ENCODE results near the gene RAPSN. TPM values are rescaled to one million over a fixed set of nuclear protein-coding genes. Genes with fewer than 3 reads are reported as not detected.
A peak's percentile ranks its signal among the peaks of the same experiment; 100 is the strongest.
"Not testable (repeated sequence)": the region's sequence is repeated elsewhere in the genome, so short reads cannot be mapped to it uniquely, and the experiment has no call there.

Gene RAPSN
- total RNA-seq, 1 donor from 2014 or later, result not detected

DNA sequence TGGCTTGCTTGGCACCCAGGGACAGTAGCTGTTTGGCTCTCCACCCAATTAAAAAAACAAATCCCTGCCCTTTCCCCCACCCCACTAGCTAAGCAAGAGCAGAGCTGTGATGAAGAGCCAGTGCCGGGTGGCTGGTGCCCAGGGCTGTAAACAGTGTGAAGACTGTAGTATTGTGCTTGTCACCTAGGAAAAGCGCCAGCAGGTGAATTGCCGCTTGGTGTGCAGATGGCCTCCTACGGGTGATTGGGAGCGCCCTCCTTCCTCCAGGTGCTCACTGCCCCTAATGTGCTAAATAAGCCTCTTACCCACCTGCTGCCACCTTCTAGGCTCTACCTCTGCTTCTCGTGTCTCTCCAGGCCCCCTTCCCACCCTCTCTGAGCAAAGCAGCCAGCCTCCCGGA lies 18.4 kb upstream of the RAPSN start:
- H3K4me3 ChIP-seq (ENCODE audit: low read depth, low read length), result no peak overlapping the region
- no peak for DNase-seq (ENCODE audit: low read depth)
- no peak for TF ChIP-seq CTCF (conservative IDR thresholded peaks at IDR 0.05; ENCODE audit: low read depth, low read length)

DNA sequence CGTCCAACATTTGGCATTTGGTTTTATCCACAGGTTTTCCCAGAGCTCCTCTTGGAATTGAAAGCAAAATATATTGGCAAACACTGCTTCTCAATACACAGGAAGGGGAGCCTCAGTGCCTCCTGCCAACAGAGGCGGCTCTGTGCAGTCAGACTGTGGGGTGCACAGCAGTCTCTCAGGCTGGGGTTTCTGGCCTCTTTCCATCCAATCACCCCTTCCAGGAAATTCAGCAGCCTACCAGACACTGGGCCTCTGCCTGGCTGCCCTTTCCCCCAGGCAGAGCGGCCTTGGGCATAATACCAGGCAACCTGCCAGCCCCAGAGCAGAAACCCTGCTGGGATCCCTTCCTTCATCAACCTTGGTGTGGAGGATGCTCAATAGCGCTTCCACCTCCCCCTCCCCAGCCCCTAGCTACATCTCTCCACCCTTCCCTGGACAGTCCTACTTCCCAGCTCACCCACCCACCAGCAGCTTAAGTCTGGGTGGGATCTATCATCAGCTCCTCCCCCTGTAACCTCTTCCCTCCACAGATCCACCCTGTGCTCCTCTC lies 17.8 kb upstream of the RAPSN start:
- no peak for TF ChIP-seq CTCF (conservative IDR thresholded peaks at IDR 0.05; ENCODE audit: low read depth, low read length)
- no peak for DNase-seq (ENCODE audit: low read depth)
- no peak overlapping the region for H3K4me3 ChIP-seq (ENCODE audit: low read depth, low read length)

- TF ChIP-seq CTCF (conservative IDR thresholded peaks at IDR 0.05; ENCODE audit: low read depth, low read length), result no peak
- H3K4me3 ChIP-seq (ENCODE audit: low read depth, low read length), result no peak overlapping the region
- no peak for DNase-seq (ENCODE audit: low read depth)
Measured at GRCh38 chr11:47466201-47466600, 17.3 kb upstream of the RAPSN start.

DNA sequence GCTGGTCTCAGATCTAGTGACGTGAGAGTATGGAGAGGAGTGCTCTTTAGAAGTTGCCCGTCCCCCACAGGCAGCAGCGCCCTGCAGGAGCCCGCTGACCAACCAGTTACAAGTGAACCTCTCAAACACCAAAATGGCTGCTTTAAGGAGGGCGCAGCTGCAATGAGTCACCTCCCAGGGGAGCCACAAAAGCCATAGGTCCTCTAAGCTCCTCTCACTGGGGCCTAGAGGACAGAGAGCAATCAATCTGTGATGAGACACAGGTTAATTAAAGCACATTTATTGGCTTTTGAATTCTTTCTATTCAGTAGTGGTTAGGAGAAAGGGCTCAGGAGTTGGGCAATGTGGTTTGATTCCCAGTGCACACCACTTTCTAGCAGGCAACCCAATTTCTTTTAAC lies 15.5 kb upstream of the RAPSN start:
- DNase-seq (ENCODE audit: low read depth), result no peak

GRCh38 chr11:47461876-47462275 lies 12.9 kb upstream of the RAPSN start:
- TF ChIP-seq CTCF (conservative IDR thresholded peaks at IDR 0.05; ENCODE audit: low read depth, low read length), result no peak
- DNase-seq (ENCODE audit: low read depth), result no peak
- H3K4me3 ChIP-seq (ENCODE audit: low read depth, low read length), result no peak overlapping the region

More for the DNA sequence above, 15.5 kb upstream of the RAPSN start:
- TF ChIP-seq CTCF (conservative IDR thresholded peaks at IDR 0.05; ENCODE audit: low read depth, low read length), result no peak
- no peak overlapping the region for H3K4me3 ChIP-seq (ENCODE audit: low read depth, low read length)

- no peak overlapping the region for H3K4me3 ChIP-seq (ENCODE audit: low read depth, low read length)
- DNase-seq (ENCODE audit: low read depth), result no peak
- TF ChIP-seq CTCF (conservative IDR thresholded peaks at IDR 0.05; ENCODE audit: low read depth, low read length), result no peak
Measured at GRCh38 chr11:47460571-47461235, 11.8 kb upstream of the RAPSN start.

GRCh38 chr11:47454258-47454671 lies 5.3 kb upstream of the RAPSN start:
- TF ChIP-seq CTCF (conservative IDR thresholded peaks at IDR 0.05; ENCODE audit: low read depth, low read length), result peak; percentile 87
- H3K4me3 ChIP-seq (ENCODE audit: low read depth, low read length), result not testable (repeated sequence)
- DNase-seq (ENCODE audit: low read depth), result peak; percentile 37

Measured in epithelial cell of proximal tubule (primary cell).